ENCODE measurements around the gene MRPS31.

GRCh38 chr13:40813667-40814454 lies 42.9 kb upstream of the MRPS31 start:
- TF ChIP-seq POLR2A (IDR thresholded peaks at IDR 0.05; ENCODE audit: low read depth, low read length) (no peak), POLR2AphosphoS5 (IDR thresholded peaks at IDR 0.05; ENCODE audit: low read depth, low read length) (no peak), TAF1 (IDR thresholded peaks at IDR 0.05; ENCODE audit: low read depth, low read length) (no peak), PAX5 (IDR thresholded peaks at IDR 0.05; ENCODE audit: insufficient read depth, low read length, severe bottlenecking) (no peak)

Measured in GM12891 (cell line).